ENCODE results near the gene RAPGEF1.

- TF ChIP-seq CTCF (IDR thresholded peaks at IDR 0.05; ENCODE audit: extremely low read depth in 1 of 2, insufficient read depth in 1 of 2, low read depth in 1 of 2, low read length in 2 of 2) (no peak), POLR2AphosphoS5 (IDR thresholded peaks at IDR 0.05; ENCODE audit: insufficient read depth, low read depth, low read length) (no peak), EZH2 (IDR thresholded peaks at IDR 0.05; ENCODE audit: borderline replicate concordance, low read depth, low read length, severe bottlenecking) (no peak), MAX (IDR thresholded peaks at IDR 0.05; ENCODE audit: insufficient read depth, insufficient read length) (no peak), JUN (IDR thresholded peaks at IDR 0.05; ENCODE audit: borderline replicate concordance, insufficient read depth, insufficient read length, low read depth) (no peak), POLR2A (IDR thresholded peaks at IDR 0.05; ENCODE audit: low read depth, low read length) (no peak), FOS (IDR thresholded peaks at IDR 0.05; ENCODE audit: borderline replicate concordance, insufficient read depth, low read length) (no peak)
Observed at GRCh38 chr9:131674425-131675421, 65.2 kb downstream of the RAPGEF1 start.
